ENCODE results near the gene IGF1R.

Gene IGF1R

DNA sequence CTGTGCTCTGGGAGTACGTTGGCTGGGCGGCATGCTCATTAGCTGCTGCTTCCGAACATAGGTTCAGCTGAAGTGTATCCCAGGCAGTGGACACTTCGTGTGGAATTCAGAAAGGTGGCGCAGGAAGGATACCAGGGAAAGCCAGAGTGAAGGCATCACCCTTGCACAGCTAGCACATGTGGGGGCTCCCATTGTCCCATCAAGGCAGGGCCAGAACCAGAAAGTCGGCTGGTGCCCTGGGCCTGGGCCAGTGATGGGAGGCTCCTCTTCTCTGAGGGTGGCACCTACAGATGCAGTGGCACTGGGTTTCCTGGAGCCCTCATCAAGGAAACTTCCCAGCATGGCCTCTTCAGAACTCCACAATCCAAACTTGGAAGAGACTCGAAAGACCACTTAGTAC lies 302.7 kb downstream of the IGF1R start:
- DNase-seq (ENCODE audit: low read depth) = no peak
- H3K4me3 ChIP-seq (ENCODE audit: low read depth, low read length) = no peak overlapping the region
- TF ChIP-seq, protein P1, sequence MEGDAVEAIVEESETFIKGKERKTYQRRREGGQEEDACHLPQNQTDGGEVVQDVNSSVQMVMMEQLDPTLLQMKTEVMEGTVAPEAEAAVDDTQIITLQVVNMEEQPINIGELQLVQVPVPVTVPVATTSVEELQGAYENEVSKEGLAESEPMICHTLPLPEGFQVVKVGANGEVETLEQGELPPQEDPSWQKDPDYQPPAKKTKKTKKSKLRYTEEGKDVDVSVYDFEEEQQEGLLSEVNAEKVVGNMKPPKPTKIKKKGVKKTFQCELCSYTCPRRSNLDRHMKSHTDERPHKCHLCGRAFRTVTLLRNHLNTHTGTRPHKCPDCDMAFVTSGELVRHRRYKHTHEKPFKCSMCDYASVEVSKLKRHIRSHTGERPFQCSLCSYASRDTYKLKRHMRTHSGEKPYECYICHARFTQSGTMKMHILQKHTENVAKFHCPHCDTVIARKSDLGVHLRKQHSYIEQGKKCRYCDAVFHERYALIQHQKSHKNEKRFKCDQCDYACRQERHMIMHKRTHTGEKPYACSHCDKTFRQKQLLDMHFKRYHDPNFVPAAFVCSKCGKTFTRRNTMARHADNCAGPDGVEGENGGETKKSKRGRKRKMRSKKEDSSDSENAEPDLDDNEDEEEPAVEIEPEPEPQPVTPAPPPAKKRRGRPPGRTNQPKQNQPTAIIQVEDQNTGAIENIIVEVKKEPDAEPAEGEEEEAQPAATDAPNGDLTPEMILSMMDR (conservative IDR thresholded peaks at IDR 0.05; ENCODE audit: low read depth, low read length) = no peak

DNA sequence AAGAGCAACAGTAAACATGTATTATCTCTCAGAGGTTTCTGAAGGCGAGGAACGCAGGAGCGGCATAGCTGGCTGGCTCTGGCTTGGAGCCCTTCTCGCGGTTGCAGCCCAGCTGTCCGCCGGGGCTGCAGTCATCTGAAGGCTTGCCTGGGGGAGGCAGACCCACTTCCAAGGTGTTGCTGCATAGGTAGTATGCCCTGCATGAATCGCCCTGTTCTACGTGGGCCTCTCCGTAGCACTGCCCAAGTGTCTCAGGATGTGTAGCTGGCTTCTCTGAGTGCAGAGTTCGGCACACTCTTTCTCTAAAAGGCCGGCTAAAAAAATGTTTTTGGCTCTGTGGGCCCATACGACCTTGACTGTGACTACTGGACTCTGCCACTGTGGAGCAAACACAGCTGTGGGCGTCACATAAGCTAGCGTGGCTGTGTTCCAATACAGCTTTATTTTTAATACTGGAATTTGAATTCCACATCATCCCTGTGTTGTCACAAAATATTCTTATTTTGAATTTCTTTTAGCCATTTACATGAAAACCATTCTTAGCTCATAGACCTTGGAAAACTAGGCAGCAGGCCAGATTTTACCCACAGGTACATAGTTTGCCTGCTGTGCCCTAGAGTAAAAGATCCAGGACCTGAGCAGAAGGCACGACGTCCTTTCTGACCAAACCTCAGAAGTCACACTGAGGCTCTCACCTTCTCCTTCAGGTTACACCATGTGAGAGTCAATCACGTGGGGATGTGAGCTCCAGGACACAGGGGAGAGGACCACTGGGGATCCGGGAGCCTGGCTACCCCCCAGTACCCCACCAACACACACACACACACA lies 303.4 kb downstream of the IGF1R start:
- no peak for DNase-seq (ENCODE audit: low read depth)
- no peak overlapping the region for H3K4me3 ChIP-seq (ENCODE audit: low read depth, low read length)
- TF ChIP-seq, protein P1 (conservative IDR thresholded peaks at IDR 0.05; ENCODE audit: low read depth, low read length) = no peak

DNA sequence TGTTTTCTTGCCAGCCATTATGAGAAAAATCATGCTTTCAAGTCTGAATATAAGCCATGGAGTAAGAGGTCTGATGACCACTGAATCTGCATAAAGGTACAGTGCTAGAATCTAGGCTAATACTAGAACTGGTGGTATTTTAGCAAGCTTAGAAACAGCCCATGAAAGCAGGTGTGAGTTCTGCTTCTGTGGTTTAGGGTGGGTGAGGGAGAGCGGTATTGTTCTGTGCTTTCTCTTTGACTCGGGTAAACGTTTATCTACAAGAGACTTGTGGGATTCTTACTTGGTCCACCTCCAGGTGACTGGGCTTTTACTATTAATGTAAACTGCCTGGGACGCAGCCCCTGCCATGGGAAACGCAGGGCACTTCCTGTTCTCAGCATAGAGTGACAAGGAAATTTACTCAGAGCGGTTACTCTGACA lies 304.1 kb downstream of the IGF1R start:
- TF ChIP-seq, protein P1 (conservative IDR thresholded peaks at IDR 0.05; ENCODE audit: low read depth, low read length) = no peak
- H3K4me3 ChIP-seq (ENCODE audit: low read depth, low read length) = no peak overlapping the region
- DNase-seq (ENCODE audit: low read depth) = no peak

DNA sequence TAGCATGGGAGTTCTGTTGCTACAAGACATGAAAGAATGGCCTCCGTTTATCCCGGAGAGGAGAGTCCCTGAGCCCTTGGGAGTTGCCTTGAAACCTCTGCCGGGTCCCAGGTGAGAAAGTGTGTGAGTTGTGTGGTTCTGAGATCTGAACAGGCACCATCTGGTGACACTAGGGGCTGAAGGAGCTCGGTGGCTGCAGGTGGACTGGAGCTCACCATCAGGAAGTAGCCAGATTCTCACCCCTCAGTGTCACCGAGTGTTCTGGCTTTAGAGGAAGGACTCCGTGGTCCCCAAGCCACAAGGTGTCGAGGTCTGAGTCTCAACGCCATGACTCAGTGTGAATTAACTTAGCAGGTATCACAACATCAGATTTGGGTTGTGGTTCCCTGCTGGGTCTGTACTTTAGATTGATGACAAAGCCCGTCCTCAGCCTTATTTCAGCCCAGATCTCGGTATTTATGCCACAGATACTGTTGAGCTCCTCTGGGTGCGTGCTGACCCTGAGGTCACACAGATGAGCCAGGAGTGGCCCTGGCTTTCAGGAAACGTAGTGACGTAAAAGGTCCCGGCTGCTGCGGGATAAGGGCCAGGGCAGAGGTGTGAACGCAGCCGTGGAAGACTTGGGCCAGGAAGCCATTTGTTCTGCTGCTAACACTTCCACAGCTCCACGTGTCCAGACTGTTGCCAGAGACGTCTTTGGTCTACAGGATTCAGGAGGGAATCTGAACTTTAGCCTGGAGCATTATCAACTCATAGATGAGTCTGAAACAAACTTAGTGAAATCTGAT lies 304.9 kb downstream of the IGF1R start:
- TF ChIP-seq, protein P1 (conservative IDR thresholded peaks at IDR 0.05; ENCODE audit: low read depth, low read length) = no peak
- no peak for DNase-seq (ENCODE audit: low read depth)
- H3K4me3 ChIP-seq (ENCODE audit: low read depth, low read length) = no peak overlapping the region

DNA sequence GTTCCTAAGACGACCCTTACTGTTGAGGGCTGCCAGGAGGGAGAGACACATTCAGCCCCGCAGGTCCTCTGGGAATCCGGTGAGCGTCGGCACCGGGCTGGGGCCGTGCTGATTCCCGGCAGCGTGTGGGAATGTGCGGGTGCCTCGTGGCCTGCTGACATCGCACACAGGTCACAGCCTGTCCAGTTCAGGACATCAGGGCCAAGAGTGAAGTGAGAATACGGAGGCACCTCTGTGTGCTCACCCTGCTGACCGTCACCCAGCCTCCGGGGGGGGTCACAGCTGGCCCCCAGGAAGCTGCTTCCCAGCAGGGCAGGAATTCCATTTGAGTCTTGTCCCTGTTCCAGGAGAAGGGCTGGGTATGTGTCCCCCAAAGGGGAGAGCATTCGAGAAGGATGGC lies 305.6 kb downstream of the IGF1R start:
- no peak overlapping the region for H3K4me3 ChIP-seq (ENCODE audit: low read depth, low read length)
- TF ChIP-seq, protein P1 (conservative IDR thresholded peaks at IDR 0.05; ENCODE audit: low read depth, low read length) = no peak
- DNase-seq (ENCODE audit: low read depth) = no peak

DNA sequence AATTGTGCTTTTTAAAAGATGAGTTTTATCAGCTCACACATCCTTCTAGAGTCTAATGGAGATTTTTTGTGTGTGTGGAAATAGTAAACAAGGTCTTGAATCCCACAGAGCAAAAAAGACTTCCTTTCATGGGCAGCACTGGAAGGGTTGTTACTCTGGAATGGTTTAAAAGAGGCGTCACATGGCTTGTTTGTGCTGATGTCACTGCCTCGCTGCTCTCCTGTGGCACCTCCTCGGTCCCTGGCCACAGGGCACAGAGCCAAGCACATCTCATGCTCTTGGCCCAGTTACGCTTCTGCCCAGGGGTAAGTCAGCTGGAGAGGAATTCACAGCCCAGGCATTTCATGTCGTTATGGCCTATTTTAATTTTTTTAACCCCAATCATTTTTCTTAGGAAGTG lies 306.1 kb downstream of the IGF1R start:
- TF ChIP-seq, protein P1 (conservative IDR thresholded peaks at IDR 0.05; ENCODE audit: low read depth, low read length) = no peak
- no peak overlapping the region for H3K4me3 ChIP-seq (ENCODE audit: low read depth, low read length)
- DNase-seq (ENCODE audit: low read depth) = peak; percentile 66

Data from choroid plexus epithelial cell (primary cell).